Measurements from ENCODE around the gene TMEM144.

The TMEM144 gene

GRCh38 chr4:158209825-158210807 is at the start of gene TMEM144:
TSS of gene TMEM144 (plus strand) at chr4:158210486. CDS start at chr4:158212668, 2,182 bp downstream.
- no peak for TF ChIP-seq CTCF (IDR thresholded peaks at IDR 0.05; ENCODE audit: poor library complexity, severe bottlenecking)
- DNase-seq (ENCODE audit: low spot score) (peak; percentile 86), ATAC-seq (ENCODE audit: low read depth) (peak; percentile 100)
- H3K27me3 ChIP-seq (ENCODE audit: insufficient read depth, poor library complexity, severe bottlenecking) = no peaks in the 10 kb centered on the region
- peak within 1 kb of the TSS; percentile 31 for H3K4me3 ChIP-seq (ENCODE audit: severe bottlenecking)
- peaks cover 7% of the 10 kb centered on the region for H3K4me1 ChIP-seq (ENCODE audit: insufficient read depth, poor library complexity, severe bottlenecking)
- H3K27ac ChIP-seq (ENCODE audit: poor library complexity, severe bottlenecking) = peak within 1 kb of the TSS; percentile 34
- H3K36me3 ChIP-seq (ENCODE audit: low read depth) = no peaks in the 10 kb centered on the region
- H3K9me3 ChIP-seq (ENCODE audit: severe bottlenecking) = no peaks in the 10 kb centered on the region

DNA sequence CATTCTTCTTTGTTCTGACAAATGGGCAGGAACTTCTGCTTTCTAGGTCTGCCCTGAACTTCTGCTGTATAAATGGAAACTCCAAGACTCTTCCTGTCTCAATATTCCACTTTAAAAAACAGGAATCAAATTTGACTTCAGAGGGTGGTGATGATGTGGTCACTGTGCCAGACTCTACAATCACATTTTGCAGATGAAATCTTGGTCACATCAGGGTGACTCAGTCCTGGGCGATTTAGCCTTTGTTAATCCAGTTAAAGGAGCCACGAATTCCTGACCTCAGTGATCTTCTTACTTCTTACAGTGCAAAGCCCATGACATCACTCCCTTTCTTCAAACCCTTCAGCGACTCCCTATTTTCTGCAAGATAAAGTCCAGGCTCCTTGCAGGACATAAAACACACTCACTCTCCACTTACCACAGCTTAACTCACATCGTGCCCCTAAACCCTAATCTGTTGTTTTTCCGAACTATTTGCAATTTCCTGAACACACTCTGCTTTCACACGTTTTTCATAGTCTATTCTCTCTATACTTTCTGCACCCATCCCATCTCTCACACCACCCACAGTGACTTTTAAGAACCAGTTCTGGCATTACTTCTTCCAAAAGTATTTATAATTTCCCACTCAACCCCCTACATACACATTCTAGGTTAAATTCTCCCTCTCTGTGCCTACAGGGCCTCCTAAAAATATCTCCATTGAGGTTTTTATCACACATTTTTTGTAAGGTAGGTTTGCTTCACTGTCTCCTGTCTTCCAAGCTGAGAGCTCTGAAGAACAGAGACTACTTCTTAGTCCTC is 48.5 kb upstream of the TMEM144 start:
- no peak for TF ChIP-seq CTCF (IDR thresholded peaks at IDR 0.05; ENCODE audit: poor library complexity, severe bottlenecking)
- Histone ChIP-seq H3K36me3 (ENCODE audit: low read depth) (no peaks in the 10 kb centered on the region), H3K4me1 (ENCODE audit: insufficient read depth, poor library complexity, severe bottlenecking) (peaks cover 6% of the 10 kb centered on the region), H3K9me3 (ENCODE audit: severe bottlenecking) (no peaks in the 10 kb centered on the region), H3K27me3 (ENCODE audit: insufficient read depth, poor library complexity, severe bottlenecking) (no peaks in the 10 kb centered on the region), H3K4me3 (ENCODE audit: severe bottlenecking) (no peak overlapping the region), H3K27ac (ENCODE audit: poor library complexity, severe bottlenecking) (no peak overlapping the region)
- ATAC-seq (ENCODE audit: low read depth) (peak; percentile 58; the same call in 1 of the 3 replicates), DNase-seq (ENCODE audit: low spot score) (no peak)

DNA sequence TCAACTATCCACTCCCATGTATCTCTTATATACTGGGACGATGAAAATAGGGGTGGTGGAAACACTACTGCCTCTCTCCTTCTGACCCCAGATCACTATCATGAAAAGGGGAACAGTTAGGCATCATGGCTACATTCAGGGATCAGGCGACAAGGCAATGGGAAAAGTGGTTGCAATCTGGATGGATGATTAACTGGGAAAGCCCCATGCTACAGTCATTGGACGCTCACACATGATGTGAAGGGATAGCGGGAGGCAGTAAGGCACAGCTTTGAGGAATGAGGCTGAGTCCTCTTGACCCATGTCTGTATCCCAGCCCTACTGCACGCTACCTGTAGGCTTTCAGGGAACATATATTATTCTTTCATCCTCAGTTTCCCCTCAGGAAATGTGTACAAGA is 47.7 kb upstream of the TMEM144 start:
- H3K9me3 ChIP-seq (ENCODE audit: severe bottlenecking) = no peaks in the 10 kb centered on the region
- no peaks in the 10 kb centered on the region for H3K27me3 ChIP-seq (ENCODE audit: insufficient read depth, poor library complexity, severe bottlenecking)
- H3K27ac ChIP-seq (ENCODE audit: poor library complexity, severe bottlenecking) = no peak overlapping the region
- H3K4me3 ChIP-seq (ENCODE audit: severe bottlenecking) = no peak overlapping the region
- DNase-seq (ENCODE audit: low spot score) = no peak
- no peak for ATAC-seq (ENCODE audit: low read depth)
- H3K36me3 ChIP-seq (ENCODE audit: low read depth) = no peaks in the 10 kb centered on the region
- H3K4me1 ChIP-seq (ENCODE audit: insufficient read depth, poor library complexity, severe bottlenecking) = peaks cover 6% of the 10 kb centered on the region
- no peak for TF ChIP-seq CTCF (IDR thresholded peaks at IDR 0.05; ENCODE audit: poor library complexity, severe bottlenecking)

DNA sequence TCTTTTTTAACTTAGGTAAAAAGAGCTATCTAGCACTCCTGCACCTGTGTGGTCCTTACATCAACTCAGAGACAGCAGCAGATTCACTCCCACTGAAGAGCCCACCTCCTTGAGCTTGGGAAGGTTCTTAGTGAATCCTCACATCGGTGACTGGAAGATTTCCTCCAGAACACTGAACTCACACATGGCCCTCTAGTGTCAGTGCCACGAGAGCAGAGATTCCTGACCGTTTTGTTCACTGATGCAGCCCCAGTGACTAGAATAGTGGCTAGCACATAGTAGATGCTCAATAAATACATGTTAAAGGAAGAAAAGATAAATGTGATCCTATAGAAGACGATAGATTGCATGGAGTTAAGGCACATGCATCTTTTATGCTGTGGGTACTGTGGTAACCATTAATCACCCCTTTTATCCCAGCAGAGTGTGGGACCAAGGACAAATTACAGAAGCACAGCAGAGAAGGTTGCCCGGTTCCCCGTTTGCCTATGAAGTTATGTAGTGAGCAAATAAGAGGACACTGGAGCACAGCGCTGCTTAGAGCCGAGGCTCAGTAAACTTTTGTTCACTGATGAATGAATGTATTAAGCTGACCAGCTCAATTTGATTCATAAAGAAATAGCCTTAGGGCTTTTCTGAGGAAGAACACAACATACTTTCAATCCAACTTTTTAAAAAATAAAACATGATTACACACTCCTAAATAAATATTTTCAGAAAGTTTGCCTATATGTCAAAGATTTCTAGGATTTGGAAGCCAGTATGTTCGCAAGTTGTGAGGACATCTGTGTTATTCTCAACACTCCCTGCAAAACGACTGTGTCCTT is 46.1 kb upstream of the TMEM144 start:
- H3K36me3 ChIP-seq (ENCODE audit: low read depth) = no peaks in the 10 kb centered on the region
- no peaks in the 10 kb centered on the region for H3K27me3 ChIP-seq (ENCODE audit: insufficient read depth, poor library complexity, severe bottlenecking)
- TF ChIP-seq CTCF (IDR thresholded peaks at IDR 0.05; ENCODE audit: poor library complexity, severe bottlenecking) = no peak
- H3K27ac ChIP-seq (ENCODE audit: poor library complexity, severe bottlenecking) = no peak overlapping the region
- no peak overlapping the region for H3K4me3 ChIP-seq (ENCODE audit: severe bottlenecking)
- DNase-seq (ENCODE audit: low spot score) (no peak), ATAC-seq (ENCODE audit: low read depth) (no peak)
- peaks cover 6% of the 10 kb centered on the region for H3K4me1 ChIP-seq (ENCODE audit: insufficient read depth, poor library complexity, severe bottlenecking)
- H3K9me3 ChIP-seq (ENCODE audit: severe bottlenecking) = no peaks in the 10 kb centered on the region

Measured in RWPE2 (cell line).